Measurements from ENCODE around the gene FUCA2.
A peak's percentile ranks its signal among the peaks of the same experiment; 100 is the strongest.

FUCA2 gene, protein sequence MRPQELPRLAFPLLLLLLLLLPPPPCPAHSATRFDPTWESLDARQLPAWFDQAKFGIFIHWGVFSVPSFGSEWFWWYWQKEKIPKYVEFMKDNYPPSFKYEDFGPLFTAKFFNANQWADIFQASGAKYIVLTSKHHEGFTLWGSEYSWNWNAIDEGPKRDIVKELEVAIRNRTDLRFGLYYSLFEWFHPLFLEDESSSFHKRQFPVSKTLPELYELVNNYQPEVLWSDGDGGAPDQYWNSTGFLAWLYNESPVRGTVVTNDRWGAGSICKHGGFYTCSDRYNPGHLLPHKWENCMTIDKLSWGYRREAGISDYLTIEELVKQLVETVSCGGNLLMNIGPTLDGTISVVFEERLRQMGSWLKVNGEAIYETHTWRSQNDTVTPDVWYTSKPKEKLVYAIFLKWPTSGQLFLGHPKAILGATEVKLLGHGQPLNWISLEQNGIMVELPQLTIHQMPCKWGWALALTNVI

DNA sequence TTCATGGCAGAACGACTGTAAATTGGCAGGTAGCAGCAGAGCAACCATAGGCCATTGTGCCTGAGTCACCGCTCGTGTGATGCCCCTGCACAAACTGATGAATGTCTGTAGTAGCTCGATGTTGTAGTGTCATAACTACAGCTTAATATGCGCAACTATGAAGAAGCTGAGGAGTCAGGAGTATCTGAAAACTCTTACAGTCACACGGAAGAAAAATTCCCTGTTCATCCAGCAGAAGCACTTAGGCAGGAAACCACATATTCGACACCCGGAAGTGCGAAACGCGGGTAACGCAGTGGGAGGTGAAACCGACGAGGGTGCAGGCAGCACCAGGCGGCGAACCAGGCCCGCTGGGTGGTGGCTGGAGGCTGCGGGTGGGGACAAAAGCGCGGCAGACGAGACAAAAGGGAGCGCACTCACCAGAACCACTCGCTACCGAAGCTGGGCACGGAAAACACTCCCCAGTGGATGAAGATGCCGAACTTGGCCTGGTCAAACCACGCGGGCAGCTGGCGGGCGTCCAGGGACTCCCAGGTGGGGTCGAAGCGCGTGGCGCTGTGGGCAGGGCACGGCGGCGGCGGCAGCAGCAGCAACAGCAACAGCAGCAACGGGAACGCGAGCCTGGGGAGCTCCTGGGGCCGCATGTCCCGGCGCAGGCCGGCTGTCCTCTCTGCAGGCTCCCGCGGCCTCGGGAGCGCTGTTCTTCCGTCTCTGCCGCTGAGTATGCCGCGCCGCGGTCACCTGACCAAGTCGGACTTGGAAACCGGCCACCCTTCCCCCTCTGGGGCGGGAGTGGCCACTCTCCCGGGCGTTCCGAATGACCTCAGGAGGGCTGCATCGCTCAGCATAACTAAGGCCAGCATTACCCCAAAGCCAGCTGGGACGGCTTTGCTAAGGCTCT is at the start of gene FUCA2:
FUCA2 (minus strand) TSS at position 730 of the 901 bp plus-strand sequence; CDS start at position 644, 86 bp downstream.
- peak; percentile 79 for DNase-seq (ENCODE audit: low read depth, low spot score)
- H3K36me3 ChIP-seq (ENCODE audit: insufficient read depth, insufficient read length, low read length), result peaks cover 13% of the 10 kb centered on the region
- no peaks in the 10 kb centered on the region for H3K4me1 ChIP-seq (ENCODE audit: insufficient read depth, insufficient read length)
- no peaks in the 10 kb centered on the region for H3K27me3 ChIP-seq (ENCODE audit: insufficient read depth, insufficient read length)
- TF ChIP-seq YY1 (IDR thresholded peaks at IDR 0.05; ENCODE audit: insufficient read depth, insufficient read length), result no peak
- no peak for TF ChIP-seq SUZ12 (IDR thresholded peaks at IDR 0.05; ENCODE audit: extremely low read depth, insufficient read depth, insufficient read length)
- no peak for TF ChIP-seq ZNF274 (IDR thresholded peaks at IDR 0.05; ENCODE audit: low read depth, low read length)
- H3K9me3 ChIP-seq (ENCODE audit: insufficient read depth, low read length), result no peaks in the 10 kb centered on the region; the same call in 1 of the 2 replicates
- H3K4me3 ChIP-seq (ENCODE audit: insufficient read length, low read depth), result peak within 1 kb of the TSS; percentile 64
- peak within 1 kb of the TSS; percentile 83 for H3K9ac ChIP-seq (ENCODE audit: insufficient read length, low read depth)

DNA sequence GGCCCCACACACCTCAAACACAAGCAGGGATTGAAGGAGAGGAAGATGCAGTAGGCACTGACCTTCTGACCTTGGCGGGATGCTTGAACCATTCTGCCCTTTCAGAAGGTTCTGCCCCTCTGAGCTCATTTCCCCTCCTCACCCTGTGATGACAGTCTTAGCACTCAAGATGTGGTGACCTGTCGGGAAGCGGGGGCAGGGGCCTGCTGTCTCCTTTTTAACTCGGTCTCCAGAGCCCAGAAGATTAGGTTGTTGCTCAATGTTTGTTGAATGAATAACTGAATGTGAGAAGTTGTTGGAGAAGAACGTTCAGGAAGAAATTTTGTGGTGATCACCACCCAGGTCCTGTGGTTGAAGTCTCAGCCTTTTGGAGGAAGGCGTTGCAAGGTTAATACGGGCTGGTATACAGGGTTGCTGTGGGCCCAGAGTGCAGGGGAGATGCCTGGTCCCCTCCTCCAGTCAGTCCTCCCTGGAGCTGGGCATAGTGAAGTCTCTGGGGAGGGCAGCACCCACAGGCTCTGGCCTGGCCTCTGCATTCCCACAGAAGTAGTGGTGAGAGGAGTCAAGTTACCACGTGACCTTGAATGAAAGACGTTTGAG is 49.7 kb upstream of the FUCA2 start:
- TF ChIP-seq SUZ12 (IDR thresholded peaks at IDR 0.05; ENCODE audit: extremely low read depth, insufficient read depth, insufficient read length) (no peak), ZNF274 (IDR thresholded peaks at IDR 0.05; ENCODE audit: low read depth, low read length) (no peak), YY1 (IDR thresholded peaks at IDR 0.05; ENCODE audit: insufficient read depth, insufficient read length) (no peak)
- DNase-seq (ENCODE audit: low read depth, low spot score), result no peak
- Histone ChIP-seq H3K9ac (ENCODE audit: insufficient read length, low read depth) (no peak overlapping the region), H3K4me1 (ENCODE audit: insufficient read depth, insufficient read length) (no peaks in the 10 kb centered on the region), H3K4me3 (ENCODE audit: insufficient read length, low read depth) (no peak overlapping the region), H3K27me3 (ENCODE audit: insufficient read depth, insufficient read length) (no peaks in the 10 kb centered on the region), H3K36me3 (ENCODE audit: insufficient read depth, insufficient read length, low read length) (no peaks in the 10 kb centered on the region), H3K9me3 (ENCODE audit: insufficient read depth, low read length) (no peaks in the 10 kb centered on the region)

DNA sequence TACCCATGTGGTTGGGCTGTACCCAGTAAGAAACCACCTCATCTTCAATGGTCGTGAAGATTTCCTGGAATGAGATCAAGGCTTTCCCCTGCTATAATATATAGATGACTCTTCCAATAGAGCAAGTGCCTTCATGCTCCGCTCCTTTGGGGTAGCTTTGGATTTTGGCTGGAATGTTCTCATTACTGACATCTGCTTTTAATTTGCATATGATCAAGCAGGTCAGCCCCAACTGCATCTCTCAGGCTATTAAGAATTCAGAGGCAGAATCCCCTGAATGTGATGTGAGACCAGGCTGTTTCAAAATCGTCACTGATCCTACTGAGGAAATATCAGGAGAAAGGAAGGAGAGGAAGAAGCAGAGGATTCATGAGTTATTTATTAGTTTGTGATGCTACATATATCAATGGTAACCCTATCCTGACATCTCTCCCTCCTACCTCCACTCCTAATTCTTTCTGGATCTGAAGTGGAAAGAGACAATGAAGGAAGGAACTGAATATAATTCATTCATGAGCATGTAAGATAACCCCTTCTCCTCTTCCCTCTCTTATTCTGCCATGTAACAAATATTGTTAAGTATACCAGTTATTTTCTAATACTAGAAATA is 47.6 kb upstream of the FUCA2 start:
- Histone ChIP-seq H3K27me3 (ENCODE audit: insufficient read depth, insufficient read length) (no peaks in the 10 kb centered on the region), H3K9me3 (ENCODE audit: insufficient read depth, low read length) (no peaks in the 10 kb centered on the region), H3K4me3 (ENCODE audit: insufficient read length, low read depth) (no peak overlapping the region), H3K9ac (ENCODE audit: insufficient read length, low read depth) (no peak overlapping the region), H3K36me3 (ENCODE audit: insufficient read depth, insufficient read length, low read length) (no peaks in the 10 kb centered on the region), H3K4me1 (ENCODE audit: insufficient read depth, insufficient read length) (no peaks in the 10 kb centered on the region)
- TF ChIP-seq SUZ12 (IDR thresholded peaks at IDR 0.05; ENCODE audit: extremely low read depth, insufficient read depth, insufficient read length) (no peak), YY1 (IDR thresholded peaks at IDR 0.05; ENCODE audit: insufficient read depth, insufficient read length) (no peak), ZNF274 (IDR thresholded peaks at IDR 0.05; ENCODE audit: low read depth, low read length) (no peak)
- DNase-seq (ENCODE audit: low read depth, low spot score), result no peak

DNA sequence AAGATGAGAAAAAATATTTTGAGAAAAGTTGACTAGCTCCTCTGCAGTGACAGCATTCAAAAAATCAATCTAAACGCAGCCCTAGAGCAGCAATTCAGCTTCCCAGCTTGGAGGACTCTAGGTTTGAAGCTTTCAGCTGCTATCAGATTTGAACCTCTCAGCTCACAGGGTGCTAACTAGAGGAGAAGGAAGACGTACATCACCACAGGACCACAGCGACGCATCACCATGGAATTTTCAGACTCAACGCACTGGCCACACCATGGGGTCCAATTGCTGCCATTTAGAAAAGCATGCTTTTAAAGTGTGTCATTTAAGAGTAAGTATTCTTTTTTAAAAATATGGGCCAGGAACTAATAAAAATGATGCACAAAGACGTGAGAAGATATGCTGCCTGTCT is 45.0 kb upstream of the FUCA2 start:
- Histone ChIP-seq H3K27me3 (ENCODE audit: insufficient read depth, insufficient read length) (no peaks in the 10 kb centered on the region), H3K4me3 (ENCODE audit: insufficient read length, low read depth) (no peak overlapping the region), H3K36me3 (ENCODE audit: insufficient read depth, insufficient read length, low read length) (no peaks in the 10 kb centered on the region), H3K9ac (ENCODE audit: insufficient read length, low read depth) (no peak overlapping the region), H3K4me1 (ENCODE audit: insufficient read depth, insufficient read length) (no peaks in the 10 kb centered on the region), H3K9me3 (ENCODE audit: insufficient read depth, low read length) (no peaks in the 10 kb centered on the region)
- DNase-seq (ENCODE audit: low read depth, low spot score), result no peak
- TF ChIP-seq SUZ12 (IDR thresholded peaks at IDR 0.05; ENCODE audit: extremely low read depth, insufficient read depth, insufficient read length) (no peak), YY1 (IDR thresholded peaks at IDR 0.05; ENCODE audit: insufficient read depth, insufficient read length) (no peak)

DNA sequence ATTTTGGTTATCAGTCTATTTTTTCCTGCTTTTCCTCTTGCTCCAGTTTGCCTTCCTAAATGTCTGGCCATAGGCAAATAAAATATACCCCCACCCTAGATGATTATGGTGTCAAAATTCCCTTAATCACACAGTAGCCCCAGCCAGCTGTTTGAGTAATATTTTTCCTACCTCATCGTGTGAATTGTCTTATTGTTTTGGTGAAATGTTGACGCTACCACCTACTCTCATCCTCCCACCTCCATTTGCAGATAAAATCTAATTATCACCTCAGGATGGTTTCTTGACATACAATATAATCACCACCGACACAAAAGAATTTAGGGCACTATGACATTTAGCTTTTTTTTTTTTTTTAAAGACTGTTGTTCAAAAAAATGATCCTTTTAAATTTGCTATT is 44.1 kb upstream of the FUCA2 start:
- no peak overlapping the region for H3K9ac ChIP-seq (ENCODE audit: insufficient read length, low read depth)
- no peaks in the 10 kb centered on the region for H3K27me3 ChIP-seq (ENCODE audit: insufficient read depth, insufficient read length)
- H3K36me3 ChIP-seq (ENCODE audit: insufficient read depth, insufficient read length, low read length), result no peaks in the 10 kb centered on the region
- H3K4me3 ChIP-seq (ENCODE audit: insufficient read length, low read depth), result no peak overlapping the region
- DNase-seq (ENCODE audit: low read depth, low spot score), result no peak
- no peaks in the 10 kb centered on the region for H3K4me1 ChIP-seq (ENCODE audit: insufficient read depth, insufficient read length)
- H3K9me3 ChIP-seq (ENCODE audit: insufficient read depth, low read length), result no peaks in the 10 kb centered on the region
- TF ChIP-seq ZNF274 (IDR thresholded peaks at IDR 0.05; ENCODE audit: low read depth, low read length), result no peak
- TF ChIP-seq YY1 (IDR thresholded peaks at IDR 0.05; ENCODE audit: insufficient read depth, insufficient read length), result no peak
- no peak for TF ChIP-seq SUZ12 (IDR thresholded peaks at IDR 0.05; ENCODE audit: extremely low read depth, insufficient read depth, insufficient read length)

DNA sequence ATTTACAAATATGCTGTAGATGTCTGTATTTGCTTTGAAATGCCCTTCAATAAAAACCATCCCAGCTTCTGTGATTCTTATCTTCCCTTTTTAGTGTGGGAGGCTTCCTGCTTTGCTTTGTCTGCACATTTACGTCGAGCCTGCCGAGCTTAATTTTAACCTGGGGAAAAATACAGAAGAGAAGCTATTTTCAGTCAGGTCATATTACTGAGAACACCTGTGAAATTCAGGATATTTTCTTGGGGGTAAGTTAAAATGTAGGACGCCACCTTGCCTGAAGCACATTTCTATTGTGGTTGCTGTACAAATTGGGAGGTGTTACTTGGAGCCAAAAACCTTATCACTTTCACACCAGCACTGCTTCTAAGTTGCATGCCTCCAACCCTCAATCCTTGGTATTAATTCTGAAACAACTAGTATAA is 43.6 kb upstream of the FUCA2 start:
- Histone ChIP-seq H3K27me3 (ENCODE audit: insufficient read depth, insufficient read length) (no peaks in the 10 kb centered on the region), H3K9me3 (ENCODE audit: insufficient read depth, low read length) (no peaks in the 10 kb centered on the region), H3K9ac (ENCODE audit: insufficient read length, low read depth) (no peak overlapping the region), H3K4me1 (ENCODE audit: insufficient read depth, insufficient read length) (no peaks in the 10 kb centered on the region), H3K36me3 (ENCODE audit: insufficient read depth, insufficient read length, low read length) (no peaks in the 10 kb centered on the region), H3K4me3 (ENCODE audit: insufficient read length, low read depth) (no peak overlapping the region)
- no peak for DNase-seq (ENCODE audit: low read depth, low spot score)
- TF ChIP-seq YY1 (IDR thresholded peaks at IDR 0.05; ENCODE audit: insufficient read depth, insufficient read length) (no peak), ZNF274 (IDR thresholded peaks at IDR 0.05; ENCODE audit: low read depth, low read length) (no peak)

All from NT2/D1 (cell line).